Trophoblast cell (in vitro differentiated cells and primary cell): ENCODE data around the gene NLRC5.

Experiments used
- DNase-seq, 2 donors: peaks; one replicate each; pipeline ENCODE4 v3.0.0-alpha.2; 2016
- H2AFZ ChIP-seq: 2 replicates; pipeline ENCODE4 v1.6.1; 2013; ENCODE audit warnings: low read length, moderate library complexity, mild to moderate bottlenecking; ENCODE audit not compliant: insufficient read depth, poor library complexity
- H2AK5ac ChIP-seq: 2 replicates; pipeline ENCODE4 v1.6.1; 2013; ENCODE audit warnings: mild to moderate bottlenecking, low read length
- H2BK120ac ChIP-seq: 2 replicates; pipeline ENCODE4 v1.6.1; 2013; ENCODE audit warnings: low read length, mild to moderate bottlenecking, moderate library complexity; ENCODE audit not compliant: insufficient read depth, poor library complexity
- H2BK12ac ChIP-seq: 2 replicates; pipeline ENCODE4 v1.6.1; 2013; ENCODE audit warnings: mild to moderate bottlenecking, low read length, moderate library complexity
- H2BK5ac ChIP-seq: 2 replicates; pipeline ENCODE4 v1.6.1; 2013; ENCODE audit warnings: low read length, low read depth, moderate library complexity, mild to moderate bottlenecking; ENCODE audit not compliant: poor library complexity
- H3K14ac ChIP-seq: 2 replicates; pipeline ENCODE4 v1.6.1; 2013; ENCODE audit warnings: mild to moderate bottlenecking, low read length
- H3K18ac ChIP-seq: 2 replicates; pipeline ENCODE4 v1.6.1; 2013; ENCODE audit warnings: mild to moderate bottlenecking, low read length
- H3K23ac ChIP-seq: 2 replicates; pipeline ENCODE4 v1.6.1; 2013; ENCODE audit warnings: low read length
- H3K27ac ChIP-seq: 2 replicates; pipeline ENCODE4 v1.5.1; 2013; ENCODE audit warnings: low read depth, mild to moderate bottlenecking, inconsistent platforms, low read length, moderate library complexity
- H3K27me3 ChIP-seq: 2 replicates; pipeline ENCODE4 v1.6.1; 2013; ENCODE audit warnings: inconsistent platforms, mild to moderate bottlenecking, low read length, moderate library complexity; ENCODE audit not compliant: insufficient read depth
- H3K36me3 ChIP-seq, 2 experiments: 1 replicate in 1 of 2; 2 replicates in 1 of 2; pipeline ENCODE4 v1.6.1; 2013; ENCODE audit warnings: low read length in 2 of 2, mild to moderate bottlenecking in 2 of 2, moderate library complexity in 1 of 2; ENCODE audit not compliant: insufficient read depth in 2 of 2, control insufficient read depth in 1 of 2
- H3K4ac ChIP-seq: 2 replicates; pipeline ENCODE4 v1.6.1; 2013; ENCODE audit warnings: low read depth, mild to moderate bottlenecking, low read length, moderate library complexity
- H3K4me1 ChIP-seq, 2 experiments: 1 replicate in 1 of 2; 2 replicates in 1 of 2; pipeline ENCODE4 v1.6.1; 2013; ENCODE audit warnings: low read length in 2 of 2, mild to moderate bottlenecking in 2 of 2, moderate library complexity in 1 of 2; ENCODE audit not compliant: insufficient read depth in 2 of 2, control insufficient read depth in 1 of 2
- H3K4me2 ChIP-seq: 2 replicates; pipeline ENCODE4 v1.6.1; 2013; ENCODE audit warnings: inconsistent platforms, mild to moderate bottlenecking, low read length, moderate library complexity
- H3K4me3 ChIP-seq: 2 replicates; pipeline ENCODE4 v1.5.1; 2013; ENCODE audit warnings: mild to moderate bottlenecking, low read depth, low read length, inconsistent platforms
- H3K79me1 ChIP-seq: one replicate; pipeline ENCODE4 v1.6.1; 2013; ENCODE audit warnings: low read length
- H3K79me2 ChIP-seq: 2 replicates; pipeline ENCODE4 v1.6.1; 2013; ENCODE audit warnings: low read length, mild to moderate bottlenecking; ENCODE audit not compliant: control insufficient read depth, insufficient read depth, poor library complexity
- H3K9ac ChIP-seq: 2 replicates; pipeline ENCODE4 v1.6.1; 2013; ENCODE audit warnings: mild to moderate bottlenecking, low read length
- H3K9me3 ChIP-seq: 2 replicates; pipeline ENCODE4 v1.6.1; 2013; ENCODE audit warnings: low read depth, mild to moderate bottlenecking, control low read depth, inconsistent platforms, low read length; ENCODE audit not compliant: insufficient read depth
- H4K12ac ChIP-seq: 2 replicates; pipeline ENCODE4 v1.6.1; 2013; ENCODE audit warnings: low read depth, mild to moderate bottlenecking, low read length, moderate library complexity
- H4K8ac ChIP-seq: 2 replicates; pipeline ENCODE4 v1.6.1; 2013; ENCODE audit warnings: low read depth, mild to moderate bottlenecking, low read length, moderate library complexity
- H4K91ac ChIP-seq: one replicate; pipeline ENCODE4 v1.6.1; 2013; ENCODE audit warnings: low read depth, mild to moderate bottlenecking, low read length, moderate library complexity
- WGBS: extraction: QIAGEN DNeasy Blood & Tissue Kit; methylation state at CpG from one replicate; pipeline ENCODE4 v1.1.7; 2013; ENCODE audit warnings: missing lambda C conversion rate; ENCODE audit not compliant: insufficient read length, insufficient coverage; ENCODE audit errors: extremely low coverage; 5-methylcytosine and 5-hydroxymethylcytosine counted together

Gene NLRC5

GRCh38 chr16:57125376-57125775, 136.0 kb downstream of the NLRC5 start:
- Histone ChIP-seq H2BK5ac (no peak overlapping the region), H3K14ac (no peak overlapping the region), H3K18ac (no peak overlapping the region), H3K79me1 (no peaks in the 10 kb centered on the region), H3K36me3 (peaks cover 21 to 32% of the 10 kb centered on the region in 2 experiments), H2AK5ac (no peak overlapping the region), H3K27me3 (no peaks in the 10 kb centered on the region), H2BK12ac (no peak overlapping the region), H3K79me2 (no peaks in the 10 kb centered on the region), H2AFZ (no peak overlapping the region), H3K27ac (no peak overlapping the region), H4K8ac (no peak overlapping the region), H3K4ac (no peak overlapping the region), H3K4me1 (no peaks in the 10 kb centered on the region), H3K4me2 (no peak overlapping the region), H3K9me3 (peaks cover 2% of the 10 kb centered on the region), H3K23ac (no peak overlapping the region), H3K4me3 (no peak overlapping the region), H2BK120ac (no peak overlapping the region), H4K91ac (no peak overlapping the region), H4K12ac (no peak overlapping the region), H3K9ac (no peak overlapping the region)
- DNase-seq: no peak
- WGBS: no CpG with 5 or more reads among the region's 4 CpGs

GRCh38 chr16:57125969-57126368, 136.6 kb downstream of the NLRC5 start:
- Histone ChIP-seq H3K4me2 (no peak overlapping the region), H2BK120ac (no peak overlapping the region), H4K91ac (no peak overlapping the region), H4K8ac (no peak overlapping the region), H3K9ac (no peak overlapping the region), H3K9me3 (peaks cover 2% of the 10 kb centered on the region), H3K79me2 (no peaks in the 10 kb centered on the region), H3K27me3 (no peaks in the 10 kb centered on the region), H3K4me1 (no peaks in the 10 kb centered on the region), H3K23ac (no peak overlapping the region), H2AK5ac (no peak overlapping the region), H2AFZ (no peak overlapping the region), H2BK12ac (no peak overlapping the region), H3K18ac (no peak overlapping the region), H3K4me3 (no peak overlapping the region), H3K4ac (no peak overlapping the region), H3K27ac (no peak overlapping the region), H2BK5ac (no peak overlapping the region), H4K12ac (no peak overlapping the region), H3K36me3 (peaks cover 19 to 28% of the 10 kb centered on the region in 2 experiments), H3K14ac (no peak overlapping the region), H3K79me1 (no peaks in the 10 kb centered on the region)
- no CpG with 5 or more reads among the region's 4 CpGs for WGBS
- no peak for DNase-seq

- Histone ChIP-seq H3K18ac (no peak overlapping the region), H3K4me2 (no peak overlapping the region), H2AK5ac (no peak overlapping the region), H2BK120ac (no peak overlapping the region), H3K79me2 (no peaks in the 10 kb centered on the region), H4K91ac (no peak overlapping the region), H3K4me3 (no peak overlapping the region), H4K12ac (no peak overlapping the region), H3K27me3 (no peaks in the 10 kb centered on the region), H3K14ac (no peak overlapping the region), H2BK5ac (no peak overlapping the region), H3K79me1 (no peaks in the 10 kb centered on the region), H3K4ac (no peak overlapping the region), H3K23ac (no peak overlapping the region), H2BK12ac (no peak overlapping the region), H4K8ac (no peak overlapping the region), H3K36me3 (peaks cover 19 to 23% of the 10 kb centered on the region in 2 experiments), H3K9ac (no peak overlapping the region), H3K9me3 (peaks cover 2% of the 10 kb centered on the region), H2AFZ (no peak overlapping the region), H3K27ac (no peak overlapping the region), H3K4me1 (no peaks in the 10 kb centered on the region)
- DNase-seq: no peak
- no CpG with 5 or more reads among the region's 4 CpGs for WGBS
Observed at GRCh38 chr16:57126411-57126810, 137.1 kb downstream of the NLRC5 start.

- no peak overlapping the region for H3K27ac ChIP-seq
Observed at GRCh38 chr16:57127037-57127763, 137.8 kb downstream of the NLRC5 start.

More at GRCh38 chr16:57127037-57127763, 137.8 kb downstream of the NLRC5 start:
- Histone ChIP-seq H2AK5ac (no peak overlapping the region), H3K4ac (no peak overlapping the region), H4K12ac (no peak overlapping the region), H4K8ac (no peak overlapping the region), H3K9me3 (peaks cover 3% of the 10 kb centered on the region), H2BK12ac (no peak overlapping the region), H3K4me1 (no peaks in the 10 kb centered on the region), H3K27me3 (no peaks in the 10 kb centered on the region), H3K79me1 (no peaks in the 10 kb centered on the region), H2BK120ac (no peak overlapping the region), H3K79me2 (no peaks in the 10 kb centered on the region), H4K91ac (no peak overlapping the region), H2BK5ac (no peak overlapping the region), H3K23ac (no peak overlapping the region), H3K4me3 (no peak overlapping the region), H3K4me2 (no peak overlapping the region), H3K9ac (no peak overlapping the region), H3K36me3 (peaks cover 12 to 15% of the 10 kb centered on the region in 2 experiments), H2AFZ (no peak overlapping the region), H3K14ac (no peak overlapping the region), H3K18ac (no peak overlapping the region)
- DNase-seq: no peak
- no CpG with 5 or more reads among the region's 5 CpGs for WGBS
